KG1 (cell line): Measurements from ENCODE around the gene RAD51B.

Experiments
- DNase-seq: peaks from one replicate; lab custom pipeline; 2025; lab: John Stamatoyannopoulos, UW

The RAD51B gene

GRCh38 chr14:68333262-68333661, 513.7 kb downstream of the RAD51B start:
- no peak for DNase-seq

GRCh38 chr14:68335312-68335711, 515.7 kb downstream of the RAD51B start:
- DNase-seq = no peak

GRCh38 chr14:68336165-68336564, 516.6 kb downstream of the RAD51B start:
- no peak for DNase-seq

GRCh38 chr14:68337279-68337678, 517.7 kb downstream of the RAD51B start:
- DNase-seq = peak; percentile 23

- no peak for DNase-seq
Observed at GRCh38 chr14:68340262-68340661, 520.7 kb downstream of the RAD51B start.

GRCh38 chr14:68341411-68342212, 522.0 kb downstream of the RAD51B start:
- no peak for DNase-seq

- DNase-seq = no peak
Observed at GRCh38 chr14:68342216-68342763, 522.7 kb downstream of the RAD51B start.

GRCh38 chr14:68343534-68344118, 524.0 kb downstream of the RAD51B start:
- no peak for DNase-seq

- DNase-seq = no peak
Observed at GRCh38 chr14:68345738-68346137, 526.2 kb downstream of the RAD51B start.

GRCh38 chr14:68346556-68347343, 527.2 kb downstream of the RAD51B start:
- DNase-seq = no peak

GRCh38 chr14:68349900-68350629, 530.5 kb downstream of the RAD51B start:
- DNase-seq = no peak

GRCh38 chr14:68355415-68355814, 535.8 kb downstream of the RAD51B start:
- DNase-seq = no peak

GRCh38 chr14:68357777-68358176, 538.2 kb downstream of the RAD51B start:
- DNase-seq = no peak

- DNase-seq = no peak
Observed at GRCh38 chr14:68358500-68358899, 538.9 kb downstream of the RAD51B start.

GRCh38 chr14:68359022-68359836, 539.6 kb downstream of the RAD51B start:
- no peak for DNase-seq

- DNase-seq = no peak
Observed at GRCh38 chr14:68359837-68360552, 540.4 kb downstream of the RAD51B start.

- no peak for DNase-seq
Observed at GRCh38 chr14:68361231-68361630, 541.7 kb downstream of the RAD51B start.

- DNase-seq = no peak
Observed at GRCh38 chr14:68362846-68363245, 543.3 kb downstream of the RAD51B start.

- DNase-seq = no peak
Observed at GRCh38 chr14:68363466-68363842, 543.9 kb downstream of the RAD51B start.
